ENCODE data around the gene SPATA33.
A peak's percentile ranks its signal among the peaks of the same experiment; 100 is the strongest.
"Not testable (repeated sequence)": the region's sequence is repeated elsewhere in the genome, so short reads cannot be mapped to it uniquely, and the experiment has no call there.

The SPATA33 gene

GRCh38 chr16:89691231-89691985, 33.8 kb downstream of the SPATA33 start:
- no peak for DNase-seq (ENCODE audit: low read depth in 1 of 2, low spot score in 1 of 2)

- no peak for DNase-seq (ENCODE audit: low read depth in 1 of 2, low spot score in 1 of 2)
Observed at GRCh38 chr16:89691986-89692569, 34.4 kb downstream of the SPATA33 start.

- no peak for DNase-seq (ENCODE audit: low read depth in 1 of 2, low spot score in 1 of 2)
Observed at GRCh38 chr16:89693289-89693731, 35.7 kb downstream of the SPATA33 start.

- DNase-seq (ENCODE audit: low read depth in 1 of 2, low spot score in 1 of 2) = no peak
Observed at GRCh38 chr16:89693931-89694783, 36.5 kb downstream of the SPATA33 start.

- not testable (repeated sequence) for DNase-seq (ENCODE audit: low read depth in 1 of 2, low spot score in 1 of 2)
Observed at GRCh38 chr16:89694784-89695085, 37.1 kb downstream of the SPATA33 start.

GRCh38 chr16:89695086-89695874, 37.6 kb downstream of the SPATA33 start:
- DNase-seq (ENCODE audit: low read depth in 1 of 2, low spot score in 1 of 2) = no peak

- DNase-seq (ENCODE audit: low read depth in 1 of 2, low spot score in 1 of 2) = no peak
Observed at GRCh38 chr16:89695875-89696669, 38.4 kb downstream of the SPATA33 start.

GRCh38 chr16:89696670-89697128, 39.1 kb downstream of the SPATA33 start:
- DNase-seq (ENCODE audit: low read depth in 1 of 2, low spot score in 1 of 2) = no peak

GRCh38 chr16:89697161-89697615, 39.6 kb downstream of the SPATA33 start:
- no peak for DNase-seq (ENCODE audit: low read depth in 1 of 2, low spot score in 1 of 2)

- no peak for DNase-seq (ENCODE audit: low read depth in 1 of 2, low spot score in 1 of 2)
Observed at GRCh38 chr16:89697616-89698331, 40.1 kb downstream of the SPATA33 start.

- DNase-seq (ENCODE audit: low read depth in 1 of 2, low spot score in 1 of 2) = not testable (repeated sequence)
Observed at GRCh38 chr16:89698717-89699116, 41.1 kb downstream of the SPATA33 start.

- DNase-seq (ENCODE audit: low read depth in 1 of 2, low spot score in 1 of 2) = not testable (repeated sequence)
Observed at GRCh38 chr16:89699629-89700099, 42.0 kb downstream of the SPATA33 start.

- DNase-seq (ENCODE audit: low read depth in 1 of 2, low spot score in 1 of 2) = peak; percentile 90 to 96
Observed at GRCh38 chr16:89700100-89700648, 42.5 kb downstream of the SPATA33 start.

GRCh38 chr16:89700649-89701424, 43.2 kb downstream of the SPATA33 start:
- no peak for DNase-seq (ENCODE audit: low read depth in 1 of 2, low spot score in 1 of 2)

- peak; percentile 96 to 98 for DNase-seq (ENCODE audit: low read depth in 1 of 2, low spot score in 1 of 2)
Observed at GRCh38 chr16:89701425-89702406, 44.1 kb downstream of the SPATA33 start, which contains the start of gene SPATA2L. SPATA2L (minus strand) TSS chr16:89701705; CDS start chr16:89701232, 473 bp downstream.

GRCh38 chr16:89704281-89704680, 46.6 kb downstream of the SPATA33 start:
- DNase-seq (ENCODE audit: low read depth in 1 of 2, low spot score in 1 of 2) = no peak

- DNase-seq (ENCODE audit: low read depth in 1 of 2, low spot score in 1 of 2) = no peak
Observed at GRCh38 chr16:89705006-89705405, 47.4 kb downstream of the SPATA33 start.
